NCI-H2227 (cell line): Measurements from ENCODE around the gene DDX43.
A peak's percentile ranks its signal among the peaks of the same experiment; 100 is the strongest.
"Not testable (repeated sequence)": the region's sequence is repeated elsewhere in the genome, so short reads cannot be mapped to it uniquely, and the experiment has no call there.

Experiments used
- DNase-seq: peaks from one replicate; lab custom pipeline; 2025; ENCODE audit not compliant: unreplicated experiment; lab: John Stamatoyannopoulos, UW

DDX43 gene

GRCh38 chr6:73394577-73395354 lies at the start of gene DDX43:
TSS of gene DDX43 (plus strand) at chr6:73394828. CDS start at chr6:73394906, 78 bp downstream.
- peak; percentile 97 for DNase-seq

- DNase-seq: no peak
These were observed 46.0 kb upstream of the DDX43 start for GRCh38 chr6:73348550-73349204.

DNA sequence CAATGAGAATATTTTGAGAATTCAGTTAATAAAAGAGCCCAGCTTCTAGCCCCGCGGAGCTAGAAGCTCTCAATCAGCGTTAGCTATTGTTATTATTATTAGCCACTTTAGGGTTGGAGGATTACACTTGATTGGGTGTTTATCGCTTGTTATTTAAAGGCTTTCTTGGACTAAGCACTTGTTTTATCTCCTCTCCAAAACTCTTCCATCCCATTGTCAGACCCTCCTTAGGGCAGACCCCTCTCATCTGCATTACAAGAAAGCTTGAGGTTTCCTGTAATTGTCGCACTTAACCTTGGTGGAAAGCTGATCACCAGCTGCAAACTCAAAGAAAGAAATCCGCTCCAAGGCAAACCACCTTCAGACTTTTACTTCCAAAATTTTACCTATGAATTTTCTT lies 45.3 kb upstream of the DDX43 start:
- no peak for DNase-seq

GRCh38 chr6:73353636-73354593 lies 40.7 kb upstream of the DDX43 start, which contains the start of gene DPPA5:
TSS of gene DPPA5 (minus strand) at chr6:73354276. CDS start at chr6:73354225, 51 bp downstream.
- DNase-seq: no peak

GRCh38 chr6:73362358-73362757 lies 32.3 kb upstream of the DDX43 start, which contains the start of gene KHDC3L:
TSS of gene KHDC3L (plus strand) at chr6:73362658. CDS start at chr6:73362730, 72 bp downstream.
- no peak for DNase-seq

DNA sequence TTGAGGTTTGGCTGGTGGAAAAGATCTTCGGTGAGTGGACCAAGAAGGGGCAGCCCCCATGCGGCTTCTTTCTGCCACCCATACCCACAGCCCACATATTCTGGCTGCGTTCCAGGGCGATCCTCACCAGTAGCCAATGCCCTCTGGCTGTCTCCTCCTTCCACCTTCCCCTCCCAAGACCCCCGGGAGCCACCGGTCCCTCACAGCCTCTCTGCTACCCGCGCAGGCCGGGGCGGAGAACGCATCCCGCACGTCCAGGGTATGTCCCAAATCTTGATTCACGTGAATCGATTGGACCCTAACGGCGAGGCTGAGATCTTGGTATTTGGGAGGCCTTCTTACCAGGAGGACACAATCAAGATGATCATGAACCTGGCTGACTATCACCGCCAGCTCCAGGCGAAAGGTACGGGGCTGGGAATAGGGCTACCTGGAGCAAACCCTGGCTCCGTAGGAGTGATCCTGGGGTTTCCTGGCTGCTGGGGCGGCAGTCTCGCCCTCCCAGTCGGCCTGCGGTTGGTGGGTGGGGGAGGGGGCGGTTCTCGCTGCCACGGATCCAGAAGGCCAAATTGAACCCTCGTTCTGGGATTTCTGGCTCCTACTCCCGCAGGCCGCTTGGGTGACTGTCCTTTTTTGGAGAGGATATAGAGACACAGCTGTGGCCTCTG lies 31.6 kb upstream of the DDX43 start:
- no peak for DNase-seq

DNA sequence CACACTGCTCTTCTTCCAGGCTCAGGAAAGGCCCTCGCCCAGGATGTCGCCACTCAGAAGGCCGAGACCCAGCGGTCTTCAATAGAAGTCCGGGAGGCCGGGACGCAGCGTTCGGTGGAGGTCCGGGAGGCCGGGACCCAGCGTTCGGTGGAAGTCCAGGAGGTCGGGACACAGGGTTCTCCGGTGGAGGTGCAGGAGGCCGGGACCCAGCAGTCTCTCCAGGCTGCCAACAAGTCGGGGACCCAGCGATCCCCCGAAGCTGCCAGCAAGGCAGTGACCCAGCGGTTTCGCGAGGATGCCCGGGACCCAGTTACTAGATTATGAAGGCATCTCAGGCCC lies 31.1 kb upstream of the DDX43 start:
- no peak for DNase-seq

DNA sequence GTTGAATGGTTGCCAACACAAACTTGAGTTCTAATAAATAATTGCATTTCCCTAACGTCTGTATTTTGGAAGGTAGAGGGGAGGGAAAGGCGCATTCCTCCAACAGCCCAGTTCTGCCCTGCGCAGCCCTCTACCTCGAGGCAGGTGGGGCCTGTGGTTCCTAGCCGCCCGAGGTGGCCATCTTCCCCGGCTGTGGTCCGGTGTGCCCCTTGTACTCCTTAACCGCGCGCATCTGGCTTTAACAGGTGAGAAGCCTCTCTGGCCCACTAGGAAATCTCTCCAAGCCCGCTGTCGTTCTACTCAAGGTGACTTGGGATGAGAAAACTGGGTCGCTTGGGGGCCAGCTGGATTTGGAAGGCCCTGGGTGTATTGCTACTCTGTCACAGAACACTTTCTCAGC lies 30.5 kb upstream of the DDX43 start:
- DNase-seq: no peak

- DNase-seq: no peak
These were observed 30.1 kb upstream of the DDX43 start for GRCh38 chr6:73364549-73364948.

GRCh38 chr6:73367761-73368355 lies 26.8 kb upstream of the DDX43 start:
- DNase-seq: no peak

GRCh38 chr6:73368675-73369074 lies 26.0 kb upstream of the DDX43 start:
- no peak for DNase-seq

- no peak for DNase-seq
These were observed 25.5 kb upstream of the DDX43 start for GRCh38 chr6:73369157-73369556.

- no peak for DNase-seq
These were observed 25.1 kb upstream of the DDX43 start, which contains the start of gene OOEP for GRCh38 chr6:73369563-73369962. TSS of gene OOEP (minus strand) at chr6:73369897. CDS start at chr6:73369792, 105 bp downstream.

GRCh38 chr6:73371984-73372383 lies 22.6 kb upstream of the DDX43 start:
- no peak for DNase-seq

- no peak for DNase-seq
These were observed 22.1 kb upstream of the DDX43 start for GRCh38 chr6:73372516-73372915.

GRCh38 chr6:73375216-73375615 lies 19.4 kb upstream of the DDX43 start:
- no peak for DNase-seq

GRCh38 chr6:73377225-73377624 lies 17.4 kb upstream of the DDX43 start:
- DNase-seq: no peak

GRCh38 chr6:73381531-73381930 lies 13.1 kb upstream of the DDX43 start:
- DNase-seq: not testable (repeated sequence)

GRCh38 chr6:73382462-73383113 lies 12.0 kb upstream of the DDX43 start:
- no peak for DNase-seq

GRCh38 chr6:73388433-73388799 lies 6.2 kb upstream of the DDX43 start:
- peak; percentile 35 for DNase-seq
